Caco-2 (cell line): ENCODE results near the gene ARHGAP30. TPM values are rescaled to one million over a fixed set of nuclear protein-coding genes. Genes with fewer than 3 reads are reported as not detected.

ENCODE experiments used
- BruUV-seq: library from RNA; stranded (reverse); fragments of 400-500 nt; replicated peaks from 2 replicates; lab custom pipeline; 2021; lab: Mats Ljungman, UMichigan
- CTCF ChIA-PET: fragments of 300-600 bp; sonication (Branson Sonifier 250); formaldehyde crosslinking; loops from one replicate; lab custom pipeline; 2022; ENCODE audit warnings: antibody characterized with exemption; lab: Charles Lee
- POLR2A ChIA-PET: fragments of 300-600 bp; sonication (Branson Sonifier 250); formaldehyde crosslinking; loops from one replicate; lab custom pipeline; 2022; ENCODE audit warnings: antibody characterized with exemption; lab: Charles Lee
- DNase-seq, 2 experiments: peaks; one replicate each; pipeline versions ENCODE4 v3.0.0 to v3.0.0-alpha.2; 2020 to 2022
- H3K27me3 ChIP-seq: replicated peaks from 2 replicates; pipeline ENCODE4 v1.6.0; 2011; ENCODE audit warnings: low read length; ENCODE audit not compliant: control insufficient read depth, insufficient read depth
- H3K36me3 ChIP-seq: 2 replicates; pipeline ENCODE4 v1.5.1; 2011; ENCODE audit warnings: low read length; ENCODE audit not compliant: control insufficient read depth, insufficient read depth
- H3K4me1 ChIP-seq: fragments of 250-450 bp; sonication (Bioruptor Pico); 2 replicates; pipeline ENCODE4 v1.5.1; 2020; ENCODE audit warnings: mild to moderate bottlenecking
- H3K4me3 ChIP-seq: 2 replicates; pipeline ENCODE4 v1.5.1; 2011; ENCODE audit warnings: low read depth, mild to moderate bottlenecking, control low read depth, low read length
- H3K9me3 ChIP-seq: fragments of 250-450 bp; sonication (Bioruptor Pico); 2 replicates; pipeline ENCODE4 v1.5.1; 2020; ENCODE audit warnings: mild to moderate bottlenecking, moderate library complexity
- H3K27ac Mint-ChIP-seq: one replicate; pipeline ENCODE4 v1.8.0; 2022; ENCODE audit warnings: mixed read lengths; ENCODE audit not compliant: unreplicated experiment
- H3K27me3 Mint-ChIP-seq: one replicate; pipeline ENCODE4 v1.8.0; 2022; ENCODE audit warnings: mixed read lengths; ENCODE audit not compliant: insufficient read depth, unreplicated experiment
- H3K36me3 Mint-ChIP-seq: one replicate; pipeline ENCODE4 v1.8.0; 2022; ENCODE audit warnings: mild to moderate bottlenecking, mixed read lengths; ENCODE audit not compliant: insufficient read depth, unreplicated experiment
- H3K4me1 Mint-ChIP-seq: one replicate; pipeline ENCODE4 v1.8.0; 2022; ENCODE audit warnings: low read depth, mixed read lengths; ENCODE audit not compliant: unreplicated experiment
- H3K4me3 Mint-ChIP-seq: one replicate; pipeline ENCODE4 v1.8.0; 2022; ENCODE audit warnings: mild to moderate bottlenecking, moderate library complexity, mixed read lengths; ENCODE audit not compliant: unreplicated experiment
- H3K9me3 Mint-ChIP-seq: one replicate; pipeline ENCODE4 v1.8.0; 2022; ENCODE audit warnings: mixed read lengths; ENCODE audit not compliant: unreplicated experiment
- intact Hi-C: fragments of 100-400 bp; cut with micrococcal nuclease; formaldehyde crosslinking; loops from one replicate; pipeline ENCODE4 v1.10.0; 2022; ENCODE audit not compliant: unreplicated experiment
- total RNA-seq: library from RNA; stranded (reverse); gene quantifications from 2 replicates; pipeline ENCODE4 v1.2.3, GENCODE V29; 2022
- TF ChIP-seq, protein P1 (sequence below), 2 experiments: fragments of 200-600 bp in 1 of 2; IDR thresholded peaks; 1 replicate in 1 of 2; 2 replicates in 1 of 2; pipeline versions ENCODE4 v1.5.1 to v1.8.0; 2011 to 2022; ENCODE audit warnings: antibody characterized with exemption in 1 of 2, control low read depth in 1 of 2, inconsistent platforms in 1 of 2, low read depth in 1 of 2, low read length in 1 of 2, mild to moderate bottlenecking in 1 of 2, moderate library complexity in 1 of 2; ENCODE audit not compliant: insufficient read depth in 1 of 2, severe bottlenecking in 1 of 2, unreplicated experiment in 1 of 2

Gene ARHGAP30
- total RNA-seq, 1 experiment from 2014 or later, result not detected

DNA sequence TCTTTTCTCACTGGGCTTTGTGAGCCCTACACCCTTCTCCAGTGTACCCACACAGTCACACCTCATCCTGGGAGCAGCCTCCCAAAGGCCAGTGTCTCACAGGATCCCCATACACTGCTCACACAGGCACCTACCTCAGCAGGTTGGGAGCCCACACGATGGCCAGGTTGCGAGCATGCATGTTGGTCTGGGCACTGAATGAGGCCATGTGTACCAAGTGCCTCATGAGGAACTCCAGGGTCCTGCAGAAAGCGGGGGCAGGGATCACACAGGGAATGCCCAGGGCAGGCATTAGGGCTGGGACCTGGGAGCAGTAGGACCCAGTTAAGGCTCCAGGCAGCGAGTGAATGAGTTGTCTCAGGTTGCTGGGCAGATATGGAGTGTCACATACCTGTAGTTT lies 15.5 kb downstream of the ARHGAP30 start:
- no peak overlapping the region for H3K27ac Mint-ChIP-seq
- CTCF ChIA-PET, result interaction anchor here (1.3 kb wide), 1 partner anchor 8 kb away, joined by 4 read pairs; the partner anchor contains the start of gene USF1
- H3K4me1 Mint-ChIP-seq, result peaks cover 6% of the 10 kb centered on the region

DNA sequence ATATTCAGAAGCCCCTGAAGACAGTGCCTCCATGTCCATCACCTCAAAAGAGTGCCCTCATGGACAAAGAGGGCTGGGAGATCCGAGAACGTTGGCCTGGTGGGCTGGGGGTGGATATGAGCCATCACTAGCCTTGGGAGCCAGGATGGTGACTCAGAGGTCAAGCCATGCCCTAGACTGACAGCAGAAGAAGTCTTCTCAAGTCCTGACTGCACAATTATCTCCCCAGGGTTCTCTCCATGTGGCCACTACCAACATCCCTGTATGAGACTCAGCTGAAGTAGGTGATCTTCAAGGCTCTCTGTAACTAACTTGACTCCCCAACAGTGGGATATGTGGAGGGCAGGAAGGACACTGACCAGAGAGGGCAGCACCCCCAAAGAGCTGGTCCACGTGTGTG lies 16.8 kb downstream of the ARHGAP30 start:
- Mint-ChIP-seq H3K4me3 (no peak overlapping the region), H3K27ac (no peak overlapping the region), H3K36me3 (peaks cover 4% of the 10 kb centered on the region), H3K9me3 (peaks cover 13% of the 10 kb centered on the region), H3K4me1 (peaks cover 6% of the 10 kb centered on the region), H3K27me3 (no peaks in the 10 kb centered on the region)
- no peaks in the 10 kb centered on the region for H3K27me3 ChIP-seq
- no peak overlapping the region for H3K4me3 ChIP-seq
- H3K36me3 ChIP-seq, result no peaks in the 10 kb centered on the region; the same call in 1 of the 2 replicates
- peaks cover 6% of the 10 kb centered on the region for H3K4me1 ChIP-seq
- TF ChIP-seq, protein P1, sequence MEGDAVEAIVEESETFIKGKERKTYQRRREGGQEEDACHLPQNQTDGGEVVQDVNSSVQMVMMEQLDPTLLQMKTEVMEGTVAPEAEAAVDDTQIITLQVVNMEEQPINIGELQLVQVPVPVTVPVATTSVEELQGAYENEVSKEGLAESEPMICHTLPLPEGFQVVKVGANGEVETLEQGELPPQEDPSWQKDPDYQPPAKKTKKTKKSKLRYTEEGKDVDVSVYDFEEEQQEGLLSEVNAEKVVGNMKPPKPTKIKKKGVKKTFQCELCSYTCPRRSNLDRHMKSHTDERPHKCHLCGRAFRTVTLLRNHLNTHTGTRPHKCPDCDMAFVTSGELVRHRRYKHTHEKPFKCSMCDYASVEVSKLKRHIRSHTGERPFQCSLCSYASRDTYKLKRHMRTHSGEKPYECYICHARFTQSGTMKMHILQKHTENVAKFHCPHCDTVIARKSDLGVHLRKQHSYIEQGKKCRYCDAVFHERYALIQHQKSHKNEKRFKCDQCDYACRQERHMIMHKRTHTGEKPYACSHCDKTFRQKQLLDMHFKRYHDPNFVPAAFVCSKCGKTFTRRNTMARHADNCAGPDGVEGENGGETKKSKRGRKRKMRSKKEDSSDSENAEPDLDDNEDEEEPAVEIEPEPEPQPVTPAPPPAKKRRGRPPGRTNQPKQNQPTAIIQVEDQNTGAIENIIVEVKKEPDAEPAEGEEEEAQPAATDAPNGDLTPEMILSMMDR (IDR thresholded peaks at IDR 0.05; ENCODE audit: insufficient read depth in 1 of 2, low read depth in 1 of 2, low read length in 1 of 2, severe bottlenecking in 1 of 2, unreplicated experiment in 1 of 2), result no peak
- CTCF ChIA-PET, result interaction anchor here (0.6 kb wide), 1 partner anchor 45 kb away, joined by 3 read pairs; no protein-coding TSS in a partner anchor
- POLR2A ChIA-PET, result no interaction called here
- no peak for DNase-seq
- intact Hi-C loops, result no loop called here
- BruUV-seq, result no TSS peak
- H3K9me3 ChIP-seq, result peaks cover 11% of the 10 kb centered on the region; the same call in 1 of the 2 replicates

More for the DNA sequence above, 15.5 kb downstream of the ARHGAP30 start:
- H3K27me3 ChIP-seq, result no peaks in the 10 kb centered on the region
- POLR2A ChIA-PET, result no interaction called here
- H3K4me3 ChIP-seq, result no peak overlapping the region
- Mint-ChIP-seq H3K36me3 (no peaks in the 10 kb centered on the region), H3K4me3 (no peak overlapping the region), H3K27me3 (no peaks in the 10 kb centered on the region), H3K9me3 (peaks cover under 1% of the 10 kb centered on the region)
- 0 out of 2 replicates have a peak, but pooled peaks cover 4% of the 10 kb centered on the region for H3K9me3 ChIP-seq
- H3K4me1 ChIP-seq, result peaks cover 6% of the 10 kb centered on the region
- H3K36me3 ChIP-seq, result no peaks in the 10 kb centered on the region; the same call in 1 of the 2 replicates
- no peak for DNase-seq
- no TSS peak for BruUV-seq
- TF ChIP-seq, protein P1 (IDR thresholded peaks at IDR 0.05; ENCODE audit: insufficient read depth in 1 of 2, low read depth in 1 of 2, low read length in 1 of 2, severe bottlenecking in 1 of 2, unreplicated experiment in 1 of 2), result no peak
- intact Hi-C loops, result no loop called here

DNA sequence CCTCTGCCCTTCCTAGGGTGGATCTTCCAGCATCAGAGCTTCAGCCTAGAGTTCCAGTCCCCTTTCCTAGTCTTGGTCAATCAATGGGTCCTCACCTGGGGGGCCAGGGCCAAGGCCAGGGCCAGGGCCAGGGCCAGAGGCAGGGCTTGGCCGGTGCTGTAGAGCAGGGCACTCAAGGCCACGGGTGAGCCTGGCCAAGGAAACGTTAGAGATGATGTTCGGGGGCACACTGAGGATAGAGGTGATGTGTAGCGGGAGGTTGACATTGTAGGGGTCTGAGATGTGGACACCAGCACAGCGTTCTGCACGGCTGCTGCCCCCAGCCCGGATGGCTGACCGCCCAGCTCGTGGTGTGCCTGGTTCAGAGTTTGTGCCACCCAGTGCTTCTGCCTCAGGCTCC lies 18.5 kb downstream of the ARHGAP30 start:
- TF ChIP-seq, protein P1 (IDR thresholded peaks at IDR 0.05; ENCODE audit: insufficient read depth in 1 of 2, low read depth in 1 of 2, low read length in 1 of 2, severe bottlenecking in 1 of 2, unreplicated experiment in 1 of 2), result no peak
- H3K4me3 Mint-ChIP-seq, result no peak overlapping the region
- BruUV-seq, result no TSS peak
- peaks cover 12% of the 10 kb centered on the region; the same call in 1 of the 2 replicates for H3K9me3 ChIP-seq
- peaks cover 6% of the 10 kb centered on the region for H3K4me1 Mint-ChIP-seq
- H3K27me3 Mint-ChIP-seq, result no peaks in the 10 kb centered on the region
- no peak overlapping the region for H3K4me3 ChIP-seq
- H3K9me3 Mint-ChIP-seq, result peaks cover 13% of the 10 kb centered on the region
- no peak overlapping the region for H3K27ac Mint-ChIP-seq
- intact Hi-C loops, result no loop called here
- ChIA-PET CTCF (no interaction called here), POLR2A (interaction anchor here (0.5 to 0.6 kb wide), 2 partner anchors 102 to 474 kb away, joined by 3 read pairs; no protein-coding TSS in a partner anchor)
- H3K36me3 Mint-ChIP-seq, result peaks cover 4% of the 10 kb centered on the region
- H3K36me3 ChIP-seq, result no peaks in the 10 kb centered on the region; the same call in 1 of the 2 replicates
- H3K4me1 ChIP-seq, result peaks cover 12% of the 10 kb centered on the region
- no peak for DNase-seq
- H3K27me3 ChIP-seq, result no peaks in the 10 kb centered on the region
